Endothelial cell of umbilical vein (primary cell): Measurements from ENCODE around the gene CHI3L1. TPM values are rescaled to one million over a fixed set of nuclear protein-coding genes. Genes with fewer than 3 reads are reported as not detected.

Experiments
- BruUV-seq: library from RNA; stranded (reverse); fragments of 400-500 nt; replicated peaks from 2 replicates; lab custom pipeline; 2021; lab: Mats Ljungman, UMichigan
- CTCF ChIA-PET: fragments of 300-600, 350-600 bp; sonication (Branson Sonifier 250); formaldehyde crosslinking; loops from one replicate; lab custom pipeline; 2021; ENCODE audit warnings: antibody characterized with exemption, inconsistent platforms; lab: Charles Lee
- POLR2A ChIA-PET: fragments of 300-600, 350-600 bp; sonication (Branson Sonifier 250); formaldehyde crosslinking; loops from one replicate; lab custom pipeline; 2021; ENCODE audit warnings: antibody characterized with exemption, inconsistent platforms; lab: Charles Lee
- DNase-seq: peaks from one replicate; pipeline ENCODE4 v3.0.0-alpha.2; 2011; ENCODE audit warnings: low read depth, low spot score
- FAIRE-seq: peaks from 2 replicates; lab custom pipeline; 2011; peaks lifted over from hg19 to GRCh38; lab: Jason Lieb, UNC
- H2AFZ ChIP-seq: 2 replicates; pipeline ENCODE4 v1.6.0; 2012; ENCODE audit warnings: low read depth, low read length, control low read depth, inconsistent platforms
- H3K27ac ChIP-seq: 2 replicates; pipeline ENCODE4 v1.5.1; 2011; ENCODE audit warnings: low read depth, mild to moderate bottlenecking, control low read depth, low read length, moderate library complexity; ENCODE audit not compliant: insufficient read depth
- H3K27me3 ChIP-seq, 2 experiments: 2 replicates each; pipeline versions ENCODE4 v1.6.0 to v1.6.1; 2011; ENCODE audit warnings: low read length in 2 of 2, mixed read lengths in 1 of 2; ENCODE audit not compliant: control insufficient read depth in 2 of 2, insufficient read depth in 2 of 2
- H3K36me3 ChIP-seq, 2 experiments: 2 replicates in 1 of 2; 3 replicates in 1 of 2; pipeline ENCODE4 v1.5.1; 2011; ENCODE audit warnings: low read length in 2 of 2, mild to moderate bottlenecking in 1 of 2, moderate library complexity in 1 of 2; ENCODE audit not compliant: control insufficient read depth in 2 of 2, insufficient read depth in 2 of 2; ENCODE audit errors: extremely low read depth in 1 of 2
- H3K4me1 ChIP-seq: 3 replicates; pipeline ENCODE4 v1.5.1; 2011; ENCODE audit warnings: mild to moderate bottlenecking, low read length; ENCODE audit not compliant: control insufficient read depth, insufficient read depth; ENCODE audit errors: extremely low read depth
- H3K4me2 ChIP-seq: 2 replicates; pipeline ENCODE4 v1.6.1; 2011; ENCODE audit warnings: low read length, control low read depth, mixed read lengths; ENCODE audit not compliant: insufficient read depth
- H3K4me3 ChIP-seq, 3 experiments: fragments of 200-600 bp in 1 of 3; sonication (generic), shearing (Covaris generic) in 1 of 3; replicated peaks in 1 of 3; 2 replicates each; pipeline ENCODE4 v1.5.1; 2011 to 2016; ENCODE audit warnings: control low read depth in 3 of 3, low read length in 3 of 3, mild to moderate bottlenecking in 2 of 3, inconsistent platforms in 1 of 3, low read depth in 1 of 3, moderate library complexity in 1 of 3; ENCODE audit not compliant: insufficient read depth in 1 of 3
- H3K79me2 ChIP-seq: 2 replicates; pipeline ENCODE4 v1.6.0; 2012; ENCODE audit warnings: low read length, inconsistent platforms; ENCODE audit not compliant: control insufficient read depth, insufficient read depth
- H3K9ac ChIP-seq: replicated peaks from 2 replicates; pipeline ENCODE3; 2011; ENCODE audit warnings: low read length, control low read depth; ENCODE audit not compliant: insufficient read depth; ENCODE audit errors: extremely low read depth
- H3K9me1 ChIP-seq: replicated peaks from 3 replicates; pipeline ENCODE4 v1.6.0; 2011; ENCODE audit warnings: mild to moderate bottlenecking, low read length; ENCODE audit not compliant: control insufficient read depth, insufficient read depth; ENCODE audit errors: extremely low read depth
- H3K9me3 ChIP-seq: replicated peaks from 2 replicates; pipeline ENCODE4 v1.5.1; 2012; ENCODE audit warnings: low read length, inconsistent platforms; ENCODE audit not compliant: control insufficient read depth, insufficient read depth
- H4K20me1 ChIP-seq: replicated peaks from 2 replicates; pipeline ENCODE3; 2011; ENCODE audit warnings: mild to moderate bottlenecking, low read length; ENCODE audit not compliant: control insufficient read depth, insufficient read depth; ENCODE audit errors: extremely low read depth
- EZH2 ChIP-seq: IDR thresholded peaks from 2 replicates; pipeline ENCODE4 v1.6.1; 2012; ENCODE audit warnings: borderline replicate concordance, low read depth, mild to moderate bottlenecking, moderate library complexity, low read length, inconsistent platforms; ENCODE audit not compliant: severe bottlenecking
- FOS ChIP-seq: IDR thresholded peaks from 2 replicates; pipeline ENCODE4 v1.6.1; 2011; ENCODE audit warnings: mild to moderate bottlenecking, low read length, moderate library complexity, borderline replicate concordance; ENCODE audit not compliant: insufficient read depth
- GATA2 ChIP-seq: IDR thresholded peaks from 2 replicates; pipeline ENCODE4 v1.7.0; 2011; ENCODE audit warnings: low read depth, mild to moderate bottlenecking, moderate library complexity, mixed read lengths, low read length; ENCODE audit not compliant: insufficient read length, insufficient read depth
- JUN ChIP-seq: IDR thresholded peaks from 2 replicates; pipeline ENCODE4 v1.6.1; 2011; ENCODE audit warnings: borderline replicate concordance, low read depth; ENCODE audit not compliant: insufficient read length, insufficient read depth
- MYC ChIP-seq: IDR thresholded peaks from one replicate; pipeline ENCODE4 v1.6.1; 2011; ENCODE audit warnings: mild to moderate bottlenecking, low read depth, low read length
- POLR2A ChIP-seq: IDR thresholded peaks from 2 replicates; pipeline ENCODE4 v1.6.1; 2012; ENCODE audit warnings: low read depth, mild to moderate bottlenecking, control low read depth, low read length
- POLR2AphosphoS5 ChIP-seq: IDR thresholded peaks from 2 replicates; pipeline ENCODE4 v1.6.1; 2012; ENCODE audit warnings: low read depth, mild to moderate bottlenecking, control low read depth, low read length, moderate library complexity; ENCODE audit not compliant: insufficient read depth
- dilution Hi-C: fragments of 300-500 bp; cut with MboI; formaldehyde crosslinking; loops from one replicate; pipeline ENCODE4 v1.15.0; 2019; ENCODE audit warnings: low sequenced_read_pairs; ENCODE audit not compliant: extremely low pct_ligation_motif_present
- intact Hi-C: fragments of 100-400 bp; cut with micrococcal nuclease; formaldehyde crosslinking; loops from one replicate; pipeline ENCODE4 v1.10.0; 2022
- polyA plus RNA-seq, 4 experiments: library from polyadenylated mRNA; depleted of rRNA in 3 of 4; stranded (reverse) in 3 of 4; unstranded in 1 of 4; fragments of >200 nt; gene quantifications; 2 replicates each; pipeline versions ENCODE4 v1.2.1 to v1.2.3, GENCODE V29; 2011 to 2012; ENCODE audit warnings: missing spikeins in 1 of 4
- total RNA-seq: library from RNA; stranded (reverse); gene quantifications from 2 replicates; pipeline ENCODE4 v1.2.3, GENCODE V29; 2021
- TF ChIP-seq, protein P1 (sequence below): IDR thresholded peaks from 2 replicates; pipeline ENCODE4 v1.6.1; 2011; ENCODE audit not compliant: insufficient read depth, insufficient read length

Gene CHI3L1
- total and polyA plus RNA-seq, 2 donors (not counting 3 experiments of a cell fraction or from before 2014, with no cell fraction given), result not detected

DNA sequence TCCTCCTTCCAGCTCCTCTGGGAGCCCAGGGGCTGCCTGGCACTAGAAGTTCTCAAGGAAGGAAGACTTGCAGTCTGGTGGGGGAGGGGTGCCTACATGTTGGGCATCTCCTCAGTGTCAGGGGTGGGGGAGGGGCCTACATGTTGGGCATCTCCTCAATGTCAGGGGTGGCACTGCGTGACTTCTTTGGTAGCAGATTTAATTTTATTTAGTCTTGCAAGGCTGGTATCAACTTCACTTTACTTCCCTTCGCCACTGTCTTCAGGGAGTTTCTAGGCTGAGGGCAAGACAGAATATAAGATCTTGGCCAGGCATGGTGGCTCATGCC is 40.5 kb downstream of the CHI3L1 start:
- DNase-seq (no peak), FAIRE-seq (no peak)
- intact Hi-C loops, result no loop called here
- TF ChIP-seq FOS (no peak), GATA2 (no peak)
- H3K4me2 ChIP-seq, result no peak overlapping the region
- H3K9me1 ChIP-seq, result no peaks in the 10 kb centered on the region
- H3K27me3 ChIP-seq, result peaks cover under 1 to 17% of the 10 kb centered on the region in 2 experiments
- no peak overlapping the region for H2AFZ ChIP-seq
- H4K20me1 ChIP-seq, result no peaks in the 10 kb centered on the region
- ChIA-PET CTCF (interaction anchor here (2.8 to 3.0 kb wide), 2 partner anchors 26 to 28 kb away, joined by 11 to 16 read pairs; no protein-coding TSS in a partner anchor), POLR2A (no interaction called here)
- no peaks in the 10 kb centered on the region for H3K4me1 ChIP-seq
- H3K9me3 ChIP-seq, result no peaks in the 10 kb centered on the region
- no peaks in the 10 kb centered on the region for H3K79me2 ChIP-seq
- H3K27ac ChIP-seq, result no peak overlapping the region
- no TSS peak for BruUV-seq
- dilution Hi-C loops, result no loop called here
- no peak overlapping the region for H3K4me3 ChIP-seq
- no peaks in the 10 kb centered on the region for H3K36me3 ChIP-seq
- H3K9ac ChIP-seq, result no peak overlapping the region

- H2AFZ ChIP-seq, result no peak overlapping the region
- CTCF ChIA-PET, result interaction anchor here (2.8 to 3.0 kb wide), 2 partner anchors 27 to 28 kb away, joined by 11 to 16 read pairs; no protein-coding TSS in a partner anchor
- no peak overlapping the region for H3K27ac ChIP-seq
- dilution Hi-C loops (no loop called here), intact Hi-C loops (no loop called here)
- no TSS peak for BruUV-seq
- no peaks in the 10 kb centered on the region for H3K4me1 ChIP-seq
- DNase-seq, result no peak
- H3K9ac ChIP-seq, result no peak overlapping the region
- no peaks in the 10 kb centered on the region for H3K9me1 ChIP-seq
- H3K4me3 ChIP-seq, result no peak overlapping the region
- H4K20me1 ChIP-seq, result no peaks in the 10 kb centered on the region
- peaks cover 2 to 19% of the 10 kb centered on the region in 2 experiments for H3K27me3 ChIP-seq
- no peak overlapping the region for H3K4me2 ChIP-seq
- no peak for FAIRE-seq
- POLR2A ChIA-PET, result no interaction called here
- TF ChIP-seq, protein P1, sequence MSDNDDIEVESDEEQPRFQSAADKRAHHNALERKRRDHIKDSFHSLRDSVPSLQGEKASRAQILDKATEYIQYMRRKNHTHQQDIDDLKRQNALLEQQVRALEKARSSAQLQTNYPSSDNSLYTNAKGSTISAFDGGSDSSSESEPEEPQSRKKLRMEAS, result no peak
- TF ChIP-seq GATA2, result no peak
- TF ChIP-seq JUN, result no peak
- TF ChIP-seq MYC, result no peak
- TF ChIP-seq POLR2A, result no peak
- no peak for TF ChIP-seq EZH2
- no peak for TF ChIP-seq POLR2AphosphoS5
- no peaks in the 10 kb centered on the region for H3K9me3 ChIP-seq
- no peaks in the 10 kb centered on the region for H3K36me3 ChIP-seq
- no peaks in the 10 kb centered on the region for H3K79me2 ChIP-seq
These were observed 41.0 kb downstream of the CHI3L1 start for GRCh38 chr1:203145321-203146041.
